PC-3 (cell line): ENCODE results near the gene ACOT2.
"Not testable (repeated sequence)": the region's sequence is repeated elsewhere in the genome, so short reads cannot be mapped to it uniquely, and the experiment has no call there.

Experiments used
- CTCF ChIP-seq: fragments of 300-600 bp; sonication (generic); conservative IDR thresholded peaks from 2 replicates; pipeline ENCODE4 v1.5.1; 2017; ENCODE audit warnings: antibody characterized with exemption, low read depth, mild to moderate bottlenecking, low read length
- EZH2 ChIP-seq: fragments of 300-600 bp; sonication (generic); IDR thresholded peaks from one replicate; pipeline ENCODE4 v1.6.1; 2017; ENCODE audit warnings: antibody characterized with exemption, mild to moderate bottlenecking, low read length; ENCODE audit not compliant: unreplicated experiment
- EZH2phosphoT487 ChIP-seq: fragments of 300-600 bp; sonication (generic); IDR thresholded peaks from 2 replicates; pipeline ENCODE4 v1.6.1; 2018; ENCODE audit warnings: mild to moderate bottlenecking, antibody characterized with exemption, low read length, borderline replicate concordance

DNA sequence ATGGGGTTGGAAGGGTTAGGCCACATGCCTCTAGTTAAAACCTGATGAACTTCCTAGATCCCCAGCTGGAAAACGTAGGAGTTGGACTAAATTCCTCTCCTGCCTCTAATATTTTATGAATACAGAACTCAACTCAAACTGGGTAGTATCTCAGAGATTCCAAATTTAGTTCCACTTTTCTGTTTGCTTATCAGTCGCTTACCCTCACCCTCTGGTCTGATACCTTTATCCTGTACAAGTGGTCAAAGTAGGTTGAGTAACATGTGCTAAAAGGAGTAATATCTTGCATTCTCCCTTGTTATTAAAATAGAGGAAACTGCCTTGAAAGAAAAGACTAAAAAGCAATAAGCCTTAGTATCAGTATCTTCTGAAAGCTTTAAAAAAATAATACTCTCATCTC is 11.8 kb upstream of the ACOT2 start:
- TF ChIP-seq CTCF, EZH2, EZH2phosphoT487: not testable (repeated sequence)
